Nucleus accumbens (tissue), 56 donors: ENCODE results near the gene DDX39B.

Source experiments
- DNase-seq, 56 donors: peaks; one replicate each; lab custom pipeline; 2025; lab: John Stamatoyannopoulos, UW

Gene DDX39B

GRCh38 chr6:31576897-31577578 is 35.2 kb upstream of the DDX39B start:
- DNase-seq: no peak

GRCh38 chr6:31575952-31576685 is 34.3 kb upstream of the DDX39B start:
- DNase-seq: no peak

GRCh38 chr6:31575335-31575901 is 33.6 kb upstream of the DDX39B start, which contains the start of gene TNF:
Gene TNF, plus strand, starts transcription at chr6:31575565. Its CDS starts 177 bp downstream, at chr6:31575742.
- peak in 14 of 56 donors; percentile 3 to 45 (median 14) for DNase-seq

- DNase-seq: no peak
These were observed 32.6 kb upstream of the DDX39B start for GRCh38 chr6:31574106-31575061.

GRCh38 chr6:31573239-31574105 is 31.7 kb upstream of the DDX39B start:
- no peak for DNase-seq

GRCh38 chr6:31572041-31572911 is 30.5 kb upstream of the DDX39B start, which contains the start of gene LTA:
Gene LTA, plus strand, starts transcription at chr6:31572289. Its CDS starts 454 bp downstream, at chr6:31572743.
- DNase-seq: no peak

- no peak for DNase-seq
These were observed 28.2 kb upstream of the DDX39B start for GRCh38 chr6:31569861-31570536.

GRCh38 chr6:31568537-31568961 is 26.7 kb upstream of the DDX39B start:
- no peak for DNase-seq

GRCh38 chr6:31567531-31568370 is 25.9 kb upstream of the DDX39B start:
- DNase-seq: no peak

GRCh38 chr6:31560697-31561058 is 18.9 kb upstream of the DDX39B start:
- DNase-seq: no peak

- peak in 21 of 56 donors; percentile 3 to 46 (median 18) for DNase-seq
These were observed 18.3 kb upstream of the DDX39B start for GRCh38 chr6:31559958-31560696.

GRCh38 chr6:31559606-31559957 is 17.8 kb upstream of the DDX39B start:
- no peak for DNase-seq

- DNase-seq: peak in 33 of 56 donors; percentile 9 to 71 (median 45)
These were observed 17.1 kb upstream of the DDX39B start for GRCh38 chr6:31558631-31559500.

GRCh38 chr6:31558318-31558625 is 16.5 kb upstream of the DDX39B start:
- no peak for DNase-seq
